ENCODE results near the gene MICOS13.
A peak's percentile ranks its signal among the peaks of the same experiment; 100 is the strongest.

MICOS13 gene

DNA sequence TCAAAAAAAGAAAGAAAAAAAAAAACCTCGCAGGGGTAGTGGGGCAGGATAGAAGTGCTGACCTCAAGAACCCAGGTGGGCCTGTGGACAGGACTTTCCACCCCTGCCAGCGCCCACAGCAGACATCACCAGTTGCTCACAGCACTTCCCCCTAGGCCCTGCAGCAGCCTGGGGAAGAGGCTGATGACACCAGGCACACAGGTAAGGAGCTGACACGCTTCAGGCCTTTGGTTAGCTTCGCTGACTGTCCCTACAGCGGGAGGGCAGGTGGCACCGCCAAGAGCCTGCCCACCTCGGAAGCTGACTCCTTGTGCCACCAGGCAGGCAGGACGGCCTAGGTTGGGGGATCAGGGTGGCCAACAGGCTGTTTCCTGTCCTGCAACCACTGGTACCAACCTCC is 30.7 kb upstream of the MICOS13 start:
- peaks cover 54 to 87% of the 10 kb centered on the region in 2 donors for H3K36me3 ChIP-seq (replicated peaks in 1 of 2; ENCODE audit: control insufficient read depth in 2 of 2, insufficient read depth in 2 of 2, low read length in 2 of 2)
- H3K27ac ChIP-seq (replicated peaks; ENCODE audit: low read length) = no peak overlapping the region
- H4K8ac ChIP-seq (ENCODE audit: low read depth, low read length) = no peak overlapping the region
- H2BK12ac ChIP-seq (ENCODE audit: low read length) = no peak overlapping the region
- no peak overlapping the region for H3K14ac ChIP-seq (ENCODE audit: low read length)
- no peak overlapping the region for H2AFZ ChIP-seq (ENCODE audit: low read length)
- H2BK15ac ChIP-seq (ENCODE audit: low read length) = no peak overlapping the region
- H3K79me1 ChIP-seq (ENCODE audit: low read depth, low read length) = peaks cover 9% of the 10 kb centered on the region
- no peak overlapping the region for H2AK5ac ChIP-seq (ENCODE audit: low read depth, low read length)
- H3K9me3 ChIP-seq (replicated peaks in 1 of 2; ENCODE audit: control insufficient read depth in 2 of 2, insufficient read depth in 1 of 2, low read depth in 1 of 2, low read length in 2 of 2) = no peaks in the 10 kb centered on the region
- no peak overlapping the region for H3K4me2 ChIP-seq (ENCODE audit: insufficient read depth, low read length, poor library complexity, severe bottlenecking)
- H3K4me3 ChIP-seq (ENCODE audit: low read length in 2 of 2) = no peak overlapping the region
- H3K18ac ChIP-seq (ENCODE audit: low read length) = no peak overlapping the region
- no peak overlapping the region for H3K4ac ChIP-seq (ENCODE audit: low read length)
- H3K4me1 ChIP-seq (ENCODE audit: control insufficient read depth in 2 of 2, insufficient read depth in 1 of 2, low read depth in 1 of 2, low read length in 2 of 2) = no peaks in the 10 kb centered on the region
- H4K91ac ChIP-seq (ENCODE audit: low read depth, low read length, poor library complexity) = no peak overlapping the region
- no CpG with 5 or more reads among the region's 8 CpGs for WGBS, 2 donors (ENCODE audit: extremely low coverage in 2 of 2, insufficient read length in 2 of 2, insufficient replicate concordance in 1 of 2)
- H3K9ac ChIP-seq (ENCODE audit: low read depth, low read length, poor library complexity) = no peak overlapping the region
- no peak for DNase-seq (ENCODE audit: low spot score)
- H2BK5ac ChIP-seq (ENCODE audit: low read length) = no peak overlapping the region
- no peaks in the 10 kb centered on the region for H3K27me3 ChIP-seq (ENCODE audit: control insufficient read depth in 3 of 3, insufficient read depth in 3 of 3, low read depth in 1 of 3, low read length in 3 of 3)
- peak overlapping the region; percentile 61 for H2BK120ac ChIP-seq (ENCODE audit: low read depth, low read length)
- H3K23ac ChIP-seq (ENCODE audit: low read depth, low read length, poor library complexity) = no peak overlapping the region

GRCh38 chr19:5707576-5708575 is 27.6 kb upstream of the MICOS13 start:
- Histone ChIP-seq H3K14ac (ENCODE audit: low read length) (no peak overlapping the region), H3K23ac (ENCODE audit: low read depth, low read length, poor library complexity) (peak overlapping the region; percentile 80), H3K27ac (replicated peaks; ENCODE audit: low read length) (no peak overlapping the region), H3K27me3 (ENCODE audit: control insufficient read depth in 3 of 3, insufficient read depth in 3 of 3, low read depth in 1 of 3, low read length in 3 of 3) (no peaks in the 10 kb centered on the region), H3K4ac (ENCODE audit: low read length) (no peak overlapping the region), H2BK120ac (ENCODE audit: low read depth, low read length) (no peak overlapping the region), H3K18ac (ENCODE audit: low read length) (no peak overlapping the region), H3K4me1 (ENCODE audit: control insufficient read depth in 2 of 2, insufficient read depth in 1 of 2, low read depth in 1 of 2, low read length in 2 of 2) (no peaks in the 10 kb centered on the region), H3K9ac (ENCODE audit: low read depth, low read length, poor library complexity) (no peak overlapping the region), H3K79me1 (ENCODE audit: low read depth, low read length) (peaks cover 11% of the 10 kb centered on the region), H4K91ac (ENCODE audit: low read depth, low read length, poor library complexity) (no peak overlapping the region), H3K9me3 (replicated peaks in 1 of 2; ENCODE audit: control insufficient read depth in 2 of 2, insufficient read depth in 1 of 2, low read depth in 1 of 2, low read length in 2 of 2) (peaks cover 0 to 6% of the 10 kb centered on the region in 2 donors), H2BK15ac (ENCODE audit: low read length) (no peak overlapping the region), H2BK5ac (ENCODE audit: low read length) (no peak overlapping the region), H2BK12ac (ENCODE audit: low read length) (no peak overlapping the region), H3K4me3 (ENCODE audit: low read length in 2 of 2) (peak overlapping the region in 1 of 2 donors; percentile 26), H2AK5ac (ENCODE audit: low read depth, low read length) (no peak overlapping the region), H3K4me2 (ENCODE audit: insufficient read depth, low read length, poor library complexity, severe bottlenecking) (no peak overlapping the region), H3K36me3 (replicated peaks in 1 of 2; ENCODE audit: control insufficient read depth in 2 of 2, insufficient read depth in 2 of 2, low read length in 2 of 2) (peaks cover 61 to 93% of the 10 kb centered on the region in 2 donors), H4K8ac (ENCODE audit: low read depth, low read length) (peak overlapping the region; percentile 3), H2AFZ (ENCODE audit: low read length) (no peak overlapping the region)
- no peak for DNase-seq (ENCODE audit: low spot score)
- WGBS, 2 donors (ENCODE audit: extremely low coverage in 2 of 2, insufficient read length in 2 of 2, insufficient replicate concordance in 1 of 2) = no CpG with 5 or more reads among the region's 37 CpGs

GRCh38 chr19:5706876-5707573 is 26.7 kb upstream of the MICOS13 start:
- H4K8ac ChIP-seq (ENCODE audit: low read depth, low read length) = no peak overlapping the region
- H3K27ac ChIP-seq (replicated peaks; ENCODE audit: low read length) = no peak overlapping the region
- H3K79me1 ChIP-seq (ENCODE audit: low read depth, low read length) = peaks cover 11% of the 10 kb centered on the region
- WGBS, 2 donors (ENCODE audit: extremely low coverage in 2 of 2, insufficient read length in 2 of 2, insufficient replicate concordance in 1 of 2) = no CpG with 5 or more reads among the region's 35 CpGs
- no peak overlapping the region for H4K91ac ChIP-seq (ENCODE audit: low read depth, low read length, poor library complexity)
- no peak overlapping the region for H2BK5ac ChIP-seq (ENCODE audit: low read length)
- H3K14ac ChIP-seq (ENCODE audit: low read length) = no peak overlapping the region
- H3K4me2 ChIP-seq (ENCODE audit: insufficient read depth, low read length, poor library complexity, severe bottlenecking) = no peak overlapping the region
- no peak overlapping the region for H2BK15ac ChIP-seq (ENCODE audit: low read length)
- DNase-seq (ENCODE audit: low spot score) = no peak
- H3K36me3 ChIP-seq (replicated peaks in 1 of 2; ENCODE audit: control insufficient read depth in 2 of 2, insufficient read depth in 2 of 2, low read length in 2 of 2) = peaks cover 54 to 84% of the 10 kb centered on the region in 2 donors
- H3K18ac ChIP-seq (ENCODE audit: low read length) = no peak overlapping the region
- no peak overlapping the region for H3K9ac ChIP-seq (ENCODE audit: low read depth, low read length, poor library complexity)
- peaks cover 0 to 6% of the 10 kb centered on the region in 2 donors for H3K9me3 ChIP-seq (replicated peaks in 1 of 2; ENCODE audit: control insufficient read depth in 2 of 2, insufficient read depth in 1 of 2, low read depth in 1 of 2, low read length in 2 of 2)
- peak overlapping the region; percentile 80 for H3K23ac ChIP-seq (ENCODE audit: low read depth, low read length, poor library complexity)
- no peaks in the 10 kb centered on the region for H3K27me3 ChIP-seq (ENCODE audit: control insufficient read depth in 3 of 3, insufficient read depth in 3 of 3, low read depth in 1 of 3, low read length in 3 of 3)
- H3K4me1 ChIP-seq (ENCODE audit: control insufficient read depth in 2 of 2, insufficient read depth in 1 of 2, low read depth in 1 of 2, low read length in 2 of 2) = no peaks in the 10 kb centered on the region
- H2BK12ac ChIP-seq (ENCODE audit: low read length) = no peak overlapping the region
- H3K4ac ChIP-seq (ENCODE audit: low read length) = no peak overlapping the region
- no peak overlapping the region for H2AFZ ChIP-seq (ENCODE audit: low read length)
- no peak overlapping the region for H2BK120ac ChIP-seq (ENCODE audit: low read depth, low read length)
- no peak overlapping the region for H3K4me3 ChIP-seq (ENCODE audit: low read length in 2 of 2)
- no peak overlapping the region for H2AK5ac ChIP-seq (ENCODE audit: low read depth, low read length)

- no peak for DNase-seq (ENCODE audit: low spot score)
- Histone ChIP-seq H3K4me3 (ENCODE audit: low read length in 2 of 2) (no peak overlapping the region), H2BK5ac (ENCODE audit: low read length) (no peak overlapping the region), H3K9me3 (replicated peaks in 1 of 2; ENCODE audit: control insufficient read depth in 2 of 2, insufficient read depth in 1 of 2, low read depth in 1 of 2, low read length in 2 of 2) (peaks cover 0 to 11% of the 10 kb centered on the region in 2 donors), H3K79me1 (ENCODE audit: low read depth, low read length) (peaks cover 11% of the 10 kb centered on the region), H3K23ac (ENCODE audit: low read depth, low read length, poor library complexity) (no peak overlapping the region), H2AK5ac (ENCODE audit: low read depth, low read length) (no peak overlapping the region), H3K14ac (ENCODE audit: low read length) (no peak overlapping the region), H3K36me3 (replicated peaks in 1 of 2; ENCODE audit: control insufficient read depth in 2 of 2, insufficient read depth in 2 of 2, low read length in 2 of 2) (peaks cover 50 to 78% of the 10 kb centered on the region in 2 donors), H3K4me1 (ENCODE audit: control insufficient read depth in 2 of 2, insufficient read depth in 1 of 2, low read depth in 1 of 2, low read length in 2 of 2) (no peaks in the 10 kb centered on the region), H3K4me2 (ENCODE audit: insufficient read depth, low read length, poor library complexity, severe bottlenecking) (no peak overlapping the region), H2BK15ac (ENCODE audit: low read length) (no peak overlapping the region), H2AFZ (ENCODE audit: low read length) (no peak overlapping the region), H3K27me3 (ENCODE audit: control insufficient read depth in 3 of 3, insufficient read depth in 3 of 3, low read depth in 1 of 3, low read length in 3 of 3) (no peaks in the 10 kb centered on the region), H3K4ac (ENCODE audit: low read length) (no peak overlapping the region), H2BK12ac (ENCODE audit: low read length) (no peak overlapping the region), H4K91ac (ENCODE audit: low read depth, low read length, poor library complexity) (no peak overlapping the region), H2BK120ac (ENCODE audit: low read depth, low read length) (no peak overlapping the region), H4K8ac (ENCODE audit: low read depth, low read length) (no peak overlapping the region), H3K27ac (replicated peaks; ENCODE audit: low read length) (no peak overlapping the region), H3K18ac (ENCODE audit: low read length) (no peak overlapping the region), H3K9ac (ENCODE audit: low read depth, low read length, poor library complexity) (no peak overlapping the region)
- WGBS, 2 donors (ENCODE audit: extremely low coverage in 2 of 2, insufficient read length in 2 of 2, insufficient replicate concordance in 1 of 2) = no CpG with 5 or more reads among the region's 16 CpGs
These were observed 25.2 kb upstream of the MICOS13 start for GRCh38 chr19:5705552-5705951.

Measured in neuronal stem cell (in vitro differentiated cells).